Neuronal stem cell (in vitro differentiated cells): ENCODE measurements around the gene CLHC1.

ENCODE experiments used
- DNase-seq: peaks from one replicate; pipeline ENCODE4 v3.0.0-alpha.2; 2013; ENCODE audit warnings: low spot score
- H2AFZ ChIP-seq: one replicate; pipeline ENCODE4 v1.6.1; 2013; ENCODE audit warnings: mild to moderate bottlenecking, low read length, inconsistent platforms
- H2AK5ac ChIP-seq: 2 replicates; pipeline ENCODE4 v1.6.1; 2013; ENCODE audit warnings: low read depth, mild to moderate bottlenecking, inconsistent platforms, low read length, moderate library complexity, mixed read lengths
- H2BK120ac ChIP-seq: 2 replicates; pipeline ENCODE4 v1.6.1; 2013; ENCODE audit warnings: low read depth, mild to moderate bottlenecking, inconsistent platforms, low read length, moderate library complexity, mixed read lengths
- H2BK12ac ChIP-seq: one replicate; pipeline ENCODE4 v1.6.1; 2013; ENCODE audit warnings: low read length, inconsistent platforms
- H2BK15ac ChIP-seq: 2 replicates; pipeline ENCODE4 v1.6.1; 2013; ENCODE audit warnings: mild to moderate bottlenecking, low read length, inconsistent platforms, mixed read lengths
- H2BK5ac ChIP-seq: one replicate; pipeline ENCODE4 v1.6.1; 2013; ENCODE audit warnings: inconsistent platforms, mild to moderate bottlenecking, low read length, moderate library complexity
- H3K14ac ChIP-seq: one replicate; pipeline ENCODE4 v1.6.1; 2013; ENCODE audit warnings: low read length, inconsistent platforms
- H3K18ac ChIP-seq: 2 replicates; pipeline ENCODE4 v1.6.1; 2013; ENCODE audit warnings: low read length, inconsistent platforms
- H3K23ac ChIP-seq: 2 replicates; pipeline ENCODE4 v1.6.1; 2013; ENCODE audit warnings: low read depth, mild to moderate bottlenecking, mixed read lengths, low read length, inconsistent platforms; ENCODE audit not compliant: poor library complexity
- H3K27ac ChIP-seq: replicated peaks from 3 replicates; pipeline ENCODE4 v1.5.1; 2013; ENCODE audit warnings: low read length, inconsistent platforms
- H3K27me3 ChIP-seq, 3 experiments: 2 replicates each; pipeline ENCODE4 v1.6.1; 2013; ENCODE audit warnings: low read length in 3 of 3, mild to moderate bottlenecking in 2 of 3, inconsistent platforms in 1 of 3, low read depth in 1 of 3, mixed read lengths in 1 of 3, moderate library complexity in 1 of 3; ENCODE audit not compliant: control insufficient read depth in 3 of 3, insufficient read depth in 3 of 3
- H3K36me3 ChIP-seq, 2 donors: replicated peaks in 1 of 2; 2 replicates each; pipeline ENCODE4 v1.6.1; 2013; ENCODE audit warnings: low read length in 2 of 2; ENCODE audit not compliant: control insufficient read depth in 2 of 2, insufficient read depth in 2 of 2
- H3K4ac ChIP-seq: 2 replicates; pipeline ENCODE4 v1.6.1; 2013; ENCODE audit warnings: inconsistent platforms, mild to moderate bottlenecking, low read length, moderate library complexity
- H3K4me1 ChIP-seq, 2 donors: 1 replicate in 1 of 2; 2 replicates in 1 of 2; pipeline ENCODE4 v1.6.1; 2013; ENCODE audit warnings: low read length in 2 of 2, low read depth in 1 of 2; ENCODE audit not compliant: control insufficient read depth in 2 of 2, insufficient read depth in 1 of 2
- H3K4me2 ChIP-seq: one replicate; pipeline ENCODE4 v1.6.1; 2013; ENCODE audit warnings: mild to moderate bottlenecking, low read length, inconsistent platforms; ENCODE audit not compliant: insufficient read depth, poor library complexity, severe bottlenecking
- H3K4me3 ChIP-seq, 2 donors: 2 replicates each; pipeline ENCODE4 v1.5.1; 2013; ENCODE audit warnings: low read length in 2 of 2, mild to moderate bottlenecking in 2 of 2, inconsistent platforms in 1 of 2, moderate library complexity in 1 of 2
- H3K79me1 ChIP-seq: one replicate; pipeline ENCODE4 v1.6.1; 2013; ENCODE audit warnings: low read depth, mild to moderate bottlenecking, inconsistent platforms, low read length, moderate library complexity
- H3K9ac ChIP-seq: one replicate; pipeline ENCODE4 v1.6.1; 2013; ENCODE audit warnings: mild to moderate bottlenecking, low read depth, low read length, inconsistent platforms; ENCODE audit not compliant: poor library complexity
- H3K9me3 ChIP-seq, 2 donors: replicated peaks in 1 of 2; 2 replicates each; pipeline versions ENCODE3 to v1.6.1; 2013; ENCODE audit warnings: low read length in 2 of 2, mild to moderate bottlenecking in 2 of 2, inconsistent platforms in 1 of 2, low read depth in 1 of 2, mixed read lengths in 1 of 2, moderate library complexity in 1 of 2; ENCODE audit not compliant: control insufficient read depth in 2 of 2, insufficient read depth in 1 of 2
- H4K8ac ChIP-seq: one replicate; pipeline ENCODE4 v1.6.1; 2013; ENCODE audit warnings: low read depth, mild to moderate bottlenecking, inconsistent platforms, low read length, moderate library complexity
- H4K91ac ChIP-seq: one replicate; pipeline ENCODE4 v1.6.1; 2013; ENCODE audit warnings: low read length, low read depth, mild to moderate bottlenecking, inconsistent platforms; ENCODE audit not compliant: poor library complexity
- WGBS, 2 donors: extraction: QIAGEN DNeasy Blood & Tissue Kit; methylation state at CpG; one replicate each; pipeline ENCODE4 v1.1.7; 2013; ENCODE audit warnings: missing lambda C conversion rate in 2 of 2, mixed read lengths in 1 of 2; ENCODE audit not compliant: insufficient read length in 2 of 2, insufficient replicate concordance in 1 of 2; ENCODE audit errors: extremely low coverage in 2 of 2; 5-methylcytosine and 5-hydroxymethylcytosine counted together

Gene CLHC1

DNA sequence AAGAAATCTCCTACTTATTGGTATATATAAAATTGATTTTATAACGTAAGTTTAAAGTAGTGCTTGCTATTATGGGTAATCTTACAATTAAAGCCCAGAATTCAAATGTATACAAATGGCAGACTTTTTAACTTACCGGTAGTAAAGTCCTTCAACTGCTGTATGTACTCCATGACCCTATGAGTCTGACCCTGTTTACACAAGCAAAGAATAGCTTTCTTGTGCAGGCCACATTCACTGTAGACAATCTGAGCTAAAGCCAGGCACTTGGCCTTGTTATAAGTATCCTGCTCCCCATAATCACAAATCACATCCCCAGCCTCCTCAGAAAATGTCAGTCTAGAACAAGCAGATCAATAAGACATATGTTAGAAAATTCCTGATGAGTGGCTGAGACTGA is 51.7 kb downstream of the CLHC1 start:
- DNase-seq, result no peak
- H2BK5ac ChIP-seq, result no peak overlapping the region
- no peak overlapping the region for H2BK12ac ChIP-seq
- no peaks in the 10 kb centered on the region for H3K79me1 ChIP-seq
- WGBS, 2 donors, result no CpG with 5 or more reads among the region's 2 CpGs
- no peak overlapping the region for H3K4me2 ChIP-seq
- H4K8ac ChIP-seq, result no peak overlapping the region
- no peaks in the 10 kb centered on the region for H3K9me3 ChIP-seq
- no peaks in the 10 kb centered on the region for H3K27me3 ChIP-seq
- H2BK15ac ChIP-seq, result no peak overlapping the region
- no peak overlapping the region for H4K91ac ChIP-seq
- no peaks in the 10 kb centered on the region for H3K36me3 ChIP-seq
- no peak overlapping the region for H3K18ac ChIP-seq
- H2AK5ac ChIP-seq, result no peak overlapping the region
- no peak overlapping the region for H3K4me3 ChIP-seq
- H3K27ac ChIP-seq, result no peak overlapping the region
- no peak overlapping the region for H2AFZ ChIP-seq
- no peak overlapping the region for H2BK120ac ChIP-seq
- no peaks in the 10 kb centered on the region for H3K4me1 ChIP-seq
- no peak overlapping the region for H3K14ac ChIP-seq
- no peak overlapping the region for H3K9ac ChIP-seq
- H3K4ac ChIP-seq, result no peak overlapping the region
- no peak overlapping the region for H3K23ac ChIP-seq

DNA sequence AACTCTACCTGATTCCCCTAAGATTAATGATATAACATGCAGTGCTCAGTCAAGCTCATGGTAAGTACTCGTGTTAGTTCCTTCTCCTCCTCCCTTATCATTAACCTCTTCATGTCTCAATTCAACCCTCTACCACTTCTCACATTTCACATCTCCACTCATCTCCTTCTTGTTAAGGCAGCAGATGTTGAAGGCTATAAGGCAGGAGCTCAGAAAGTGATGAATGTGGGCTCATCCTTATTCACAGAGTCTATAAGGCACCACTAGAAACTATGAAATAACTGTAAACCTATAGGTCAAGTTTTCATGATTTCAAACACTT is 56.0 kb downstream of the CLHC1 start:
- H4K91ac ChIP-seq, result no peak overlapping the region
- H3K9me3 ChIP-seq, result no peaks in the 10 kb centered on the region
- H3K18ac ChIP-seq, result no peak overlapping the region
- H3K4me1 ChIP-seq, result peaks cover 0 to 5% of the 10 kb centered on the region in 2 donors
- no peak overlapping the region for H4K8ac ChIP-seq
- H2BK12ac ChIP-seq, result no peak overlapping the region
- no peak overlapping the region for H2BK15ac ChIP-seq
- no peak overlapping the region for H3K27ac ChIP-seq
- H3K14ac ChIP-seq, result no peak overlapping the region
- no peak overlapping the region for H3K4ac ChIP-seq
- H3K36me3 ChIP-seq, result no peaks in the 10 kb centered on the region
- H2AFZ ChIP-seq, result no peak overlapping the region
- no peaks in the 10 kb centered on the region for H3K79me1 ChIP-seq
- H2AK5ac ChIP-seq, result no peak overlapping the region
- no peak overlapping the region for H2BK5ac ChIP-seq
- no peak overlapping the region for H3K23ac ChIP-seq
- H3K4me3 ChIP-seq, result no peak overlapping the region
- DNase-seq, result no peak
- no peak overlapping the region for H3K9ac ChIP-seq
- no peaks in the 10 kb centered on the region for H3K27me3 ChIP-seq
- WGBS, 2 donors, result no CpG with 5 or more reads among the region's 1 CpG
- H2BK120ac ChIP-seq, result no peak overlapping the region
- no peak overlapping the region for H3K4me2 ChIP-seq

DNA sequence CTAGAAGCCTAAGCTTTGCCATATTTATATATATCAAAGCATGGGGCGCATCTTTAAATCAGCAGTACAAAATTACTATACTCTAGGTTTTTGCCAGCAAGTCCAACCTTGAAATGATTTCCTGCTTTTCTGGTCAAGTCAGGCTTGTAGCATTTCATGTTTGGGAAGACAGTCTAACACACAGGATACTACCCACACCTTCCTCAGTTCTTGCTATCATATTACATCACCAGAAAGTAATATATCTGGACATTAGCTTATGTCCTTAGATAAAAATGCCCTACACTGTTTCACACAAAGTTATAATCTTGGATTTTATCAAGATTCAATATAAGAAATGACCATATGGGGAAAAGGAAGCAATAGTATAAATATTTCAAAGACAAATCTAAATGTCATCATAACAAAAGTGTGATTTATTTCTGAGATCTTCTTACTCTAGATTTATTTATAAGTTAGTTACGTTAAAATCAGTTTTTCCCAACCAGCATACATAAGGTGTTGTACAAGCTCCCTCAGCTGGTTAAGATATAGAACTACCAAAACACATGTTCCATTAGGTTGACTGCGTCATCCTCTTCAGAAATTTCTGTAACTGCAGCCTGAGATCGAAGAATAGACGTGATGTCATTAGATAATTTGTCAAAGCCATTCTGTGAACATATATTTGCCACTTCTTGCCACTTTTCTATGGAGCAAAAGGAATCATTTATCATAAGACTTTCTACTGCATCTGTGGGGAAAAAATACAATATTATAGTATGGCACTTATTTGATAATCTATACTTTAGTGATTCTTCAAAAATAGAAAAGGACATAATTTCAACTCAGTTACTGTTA is 56.6 kb downstream of the CLHC1 start:
- Histone ChIP-seq H3K4me3 (no peak overlapping the region), H2BK5ac (no peak overlapping the region)

GRCh38 chr2:55173438-55174054 is 58.5 kb downstream of the CLHC1 start:
- Histone ChIP-seq H2BK12ac (no peak overlapping the region), H2AK5ac (no peak overlapping the region), H4K91ac (no peak overlapping the region), H3K23ac (no peak overlapping the region), H4K8ac (no peak overlapping the region), H3K9ac (no peak overlapping the region), H3K36me3 (no peaks in the 10 kb centered on the region), H2BK5ac (no peak overlapping the region), H3K14ac (no peak overlapping the region), H3K9me3 (no peaks in the 10 kb centered on the region), H2BK120ac (no peak overlapping the region), H3K4me2 (no peak overlapping the region), H2AFZ (no peak overlapping the region), H3K27me3 (no peaks in the 10 kb centered on the region), H3K18ac (no peak overlapping the region), H2BK15ac (no peak overlapping the region), H3K4me1 (peaks cover 0 to 5% of the 10 kb centered on the region in 2 donors), H3K79me1 (no peaks in the 10 kb centered on the region), H3K27ac (no peak overlapping the region), H3K4ac (no peak overlapping the region), H3K4me3 (no peak overlapping the region)
- no CpG with 5 or more reads among the region's 2 CpGs for WGBS, 2 donors
- no peak for DNase-seq

More for the DNA sequence above, 56.6 kb downstream of the CLHC1 start:
- Histone ChIP-seq H2BK12ac (no peak overlapping the region), H3K4me2 (no peak overlapping the region), H3K9ac (no peak overlapping the region), H2AFZ (no peak overlapping the region), H3K18ac (no peak overlapping the region), H4K8ac (no peak overlapping the region), H4K91ac (no peak overlapping the region), H3K14ac (no peak overlapping the region), H3K36me3 (no peaks in the 10 kb centered on the region), H2AK5ac (no peak overlapping the region), H3K27me3 (no peaks in the 10 kb centered on the region), H3K79me1 (no peaks in the 10 kb centered on the region), H3K4ac (no peak overlapping the region), H3K9me3 (no peaks in the 10 kb centered on the region), H3K27ac (no peak overlapping the region), H2BK120ac (no peak overlapping the region), H2BK15ac (no peak overlapping the region), H3K4me1 (peaks cover 0 to 5% of the 10 kb centered on the region in 2 donors), H3K23ac (no peak overlapping the region)
- no peak for DNase-seq
- WGBS, 2 donors, result no CpG with 5 or more reads among the region's 5 CpGs
